ENCODE measurements around the gene NKX6-1.

- TF ChIP-seq, protein P1, sequence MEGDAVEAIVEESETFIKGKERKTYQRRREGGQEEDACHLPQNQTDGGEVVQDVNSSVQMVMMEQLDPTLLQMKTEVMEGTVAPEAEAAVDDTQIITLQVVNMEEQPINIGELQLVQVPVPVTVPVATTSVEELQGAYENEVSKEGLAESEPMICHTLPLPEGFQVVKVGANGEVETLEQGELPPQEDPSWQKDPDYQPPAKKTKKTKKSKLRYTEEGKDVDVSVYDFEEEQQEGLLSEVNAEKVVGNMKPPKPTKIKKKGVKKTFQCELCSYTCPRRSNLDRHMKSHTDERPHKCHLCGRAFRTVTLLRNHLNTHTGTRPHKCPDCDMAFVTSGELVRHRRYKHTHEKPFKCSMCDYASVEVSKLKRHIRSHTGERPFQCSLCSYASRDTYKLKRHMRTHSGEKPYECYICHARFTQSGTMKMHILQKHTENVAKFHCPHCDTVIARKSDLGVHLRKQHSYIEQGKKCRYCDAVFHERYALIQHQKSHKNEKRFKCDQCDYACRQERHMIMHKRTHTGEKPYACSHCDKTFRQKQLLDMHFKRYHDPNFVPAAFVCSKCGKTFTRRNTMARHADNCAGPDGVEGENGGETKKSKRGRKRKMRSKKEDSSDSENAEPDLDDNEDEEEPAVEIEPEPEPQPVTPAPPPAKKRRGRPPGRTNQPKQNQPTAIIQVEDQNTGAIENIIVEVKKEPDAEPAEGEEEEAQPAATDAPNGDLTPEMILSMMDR (conservative IDR thresholded peaks at IDR 0.05), result no peak
- TF ChIP-seq ZFX (IDR thresholded peaks at IDR 0.05), result no peak
These were observed 31.4 kb upstream of the NKX6-1 start for GRCh38 chr4:84530454-84530853.

Measured in C4-2B (cell line).